SU-DHL-6 (cell line): ENCODE results near the gene SHISA7.

ENCODE experiments used
- H2AFZ ChIP-seq: fragments of 200-600 bp; sonication (generic); 2 replicates; pipeline ENCODE4 v1.6.1; 2014; ENCODE audit warnings: low read depth, mild to moderate bottlenecking, moderate library complexity, mixed read lengths, antibody characterized with exemption, low read length; ENCODE audit not compliant: severe bottlenecking
- H3F3A ChIP-seq: fragments of 200-600 bp; shearing (Covaris generic); 2 replicates; pipeline ENCODE4 v1.6.0; 2016; ENCODE audit warnings: antibody characterized with exemption, mild to moderate bottlenecking; ENCODE audit not compliant: insufficient read depth
- H3K27ac ChIP-seq: fragments of 200-600 bp; sonication (generic); 2 replicates; pipeline ENCODE4 v1.5.1; 2016; ENCODE audit warnings: low read depth, mild to moderate bottlenecking, low read length, moderate library complexity, mixed read lengths
- H3K27me3 ChIP-seq: fragments of 200-600 bp; sonication (generic), shearing (Covaris generic); 2 replicates; pipeline ENCODE4 v1.6.0; 2014; ENCODE audit warnings: mild to moderate bottlenecking, low read length
- H3K36me3 ChIP-seq: fragments of 200-600 bp; sonication (generic); 2 replicates; pipeline ENCODE4 v1.6.1; 2014; ENCODE audit warnings: mild to moderate bottlenecking, low read length, mixed read lengths
- H3K4me2 ChIP-seq: fragments of 300-600, 200-600 bp; shearing (Covaris generic), sonication (generic); 2 replicates; pipeline ENCODE4 v1.6.0; 2014; ENCODE audit warnings: low read length, low read depth, mild to moderate bottlenecking; ENCODE audit not compliant: poor library complexity, severe bottlenecking
- H3K4me3 ChIP-seq: fragments of 200-600 bp; sonication (generic); 2 replicates; pipeline ENCODE4 v1.5.1; 2014; ENCODE audit warnings: antibody characterized with exemption, low read length, mild to moderate bottlenecking, mixed read lengths; ENCODE audit not compliant: insufficient read depth, poor library complexity, severe bottlenecking
- H3K79me2 ChIP-seq: fragments of 200-600 bp; sonication (generic); 2 replicates; pipeline ENCODE4 v1.6.1; 2014; ENCODE audit warnings: mild to moderate bottlenecking, low read length, moderate library complexity; ENCODE audit not compliant: insufficient read depth
- H3K9ac ChIP-seq: fragments of 200-600 bp; sonication (generic); 2 replicates; pipeline ENCODE4 v1.7.0; 2014; ENCODE audit warnings: mild to moderate bottlenecking, low read length
- H3K9me2 ChIP-seq: fragments of 200-600 bp; sonication (generic); replicated peaks from 2 replicates; pipeline ENCODE4 v1.6.1; 2014; ENCODE audit warnings: low read length; ENCODE audit not compliant: insufficient read depth
- H3K9me3 ChIP-seq: fragments of 200-600 bp; sonication (generic); 2 replicates; pipeline ENCODE4 v1.6.1; 2014; ENCODE audit warnings: low read length, mixed read lengths; ENCODE audit not compliant: insufficient read depth
- H4K20me1 ChIP-seq: fragments of 200-600 bp; sonication (generic); 2 replicates; pipeline ENCODE4 v1.6.1; 2014; ENCODE audit warnings: low read depth, mild to moderate bottlenecking, antibody characterized with exemption, low read length, moderate library complexity, mixed read lengths
- CTCF ChIP-seq: fragments of 200-600 bp; sonication (generic); IDR thresholded peaks from one replicate; pipeline ENCODE4 v1.5.1; 2017; ENCODE audit warnings: antibody characterized with exemption, mild to moderate bottlenecking, low read length, moderate library complexity; ENCODE audit not compliant: insufficient read depth, poor library complexity, severe bottlenecking
- EZH2phosphoT487 ChIP-seq: fragments of 200-600 bp; sonication (generic), shearing (Covaris generic); conservative IDR thresholded peaks from 2 replicates; pipeline ENCODE4 v1.6.1; 2018; ENCODE audit warnings: mild to moderate bottlenecking, antibody characterized with exemption, low read length, moderate library complexity, mixed read lengths

SHISA7 gene

GRCh38 chr19:55474269-55475265 lies 31.5 kb upstream of the SHISA7 start:
- H3K9me3 ChIP-seq = no peaks in the 10 kb centered on the region
- H3K9me2 ChIP-seq = no peaks in the 10 kb centered on the region
- H4K20me1 ChIP-seq = no peaks in the 10 kb centered on the region
- H3K9ac ChIP-seq = no peak overlapping the region
- no peak overlapping the region for H2AFZ ChIP-seq
- H3K79me2 ChIP-seq = peaks cover 14% of the 10 kb centered on the region; the same call in 1 of the 2 replicates
- H3K27ac ChIP-seq = no peak overlapping the region
- H3K27me3 ChIP-seq = no peaks in the 10 kb centered on the region
- TF ChIP-seq CTCF = no peak
- no peak for TF ChIP-seq EZH2phosphoT487
- no peak overlapping the region for H3K4me3 ChIP-seq
- no peaks in the 10 kb centered on the region for H3F3A ChIP-seq
- H3K4me2 ChIP-seq = no peak overlapping the region
- H3K36me3 ChIP-seq = no peaks in the 10 kb centered on the region

GRCh38 chr19:55473225-55474012 lies 30.3 kb upstream of the SHISA7 start:
- TF ChIP-seq EZH2phosphoT487 = no peak
- no peak for TF ChIP-seq CTCF

GRCh38 chr19:55472463-55472862 lies 29.4 kb upstream of the SHISA7 start:
- no peaks in the 10 kb centered on the region for H3K9me3 ChIP-seq
- H3K9ac ChIP-seq = no peak overlapping the region
- no peak overlapping the region for H3K27ac ChIP-seq
- H4K20me1 ChIP-seq = no peaks in the 10 kb centered on the region
- H3K79me2 ChIP-seq = no peaks in the 10 kb centered on the region
- no peak overlapping the region for H3K4me3 ChIP-seq
- no peaks in the 10 kb centered on the region for H3F3A ChIP-seq
- H3K4me2 ChIP-seq = no peak overlapping the region
- no peaks in the 10 kb centered on the region for H3K27me3 ChIP-seq
- no peaks in the 10 kb centered on the region for H3K9me2 ChIP-seq
- no peaks in the 10 kb centered on the region for H3K36me3 ChIP-seq
- no peak for TF ChIP-seq EZH2phosphoT487
- H2AFZ ChIP-seq = no peak overlapping the region

More at GRCh38 chr19:55473225-55474012, 30.3 kb upstream of the SHISA7 start:
- Histone ChIP-seq H4K20me1 (no peaks in the 10 kb centered on the region), H3K9me2 (no peaks in the 10 kb centered on the region), H3K4me3 (no peak overlapping the region), H3K9ac (no peak overlapping the region), H3F3A (no peaks in the 10 kb centered on the region), H2AFZ (no peak overlapping the region), H3K4me2 (no peak overlapping the region), H3K27me3 (no peaks in the 10 kb centered on the region), H3K27ac (no peak overlapping the region), H3K36me3 (no peaks in the 10 kb centered on the region), H3K79me2 (peaks cover 6% of the 10 kb centered on the region; the same call in 1 of the 2 replicates), H3K9me3 (no peaks in the 10 kb centered on the region)
